LoVo (cell line): ENCODE results near the gene SATL1.
"Not testable (repeated sequence)": the region's sequence is repeated elsewhere in the genome, so short reads cannot be mapped to it uniquely, and the experiment has no call there.

Experiments used
- DNase-seq: peaks from one replicate; pipeline ENCODE4 v3.0.0-alpha.2; 2016; ENCODE audit warnings: low spot score

The SATL1 gene

DNA sequence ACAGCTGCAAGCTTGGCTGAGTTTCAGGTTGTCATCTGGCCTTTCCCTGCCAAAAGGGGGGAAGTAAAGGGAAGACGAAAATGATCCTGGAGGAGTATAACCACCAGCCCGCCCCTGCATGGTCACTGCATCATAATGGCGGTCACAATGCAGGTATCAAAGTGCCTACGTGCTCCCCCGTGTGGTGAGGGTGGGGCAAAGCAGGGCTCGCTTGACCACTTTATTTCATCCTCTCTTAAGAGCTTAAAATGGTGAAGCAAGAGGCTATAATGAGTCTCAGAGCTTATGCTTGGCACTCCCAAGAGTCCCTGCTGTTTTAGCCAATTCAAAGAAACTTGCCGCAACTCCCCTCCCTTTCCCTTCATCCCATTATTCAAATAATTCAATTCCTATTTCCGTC is 134.3 kb downstream of the SATL1 start:
- DNase-seq = no peak

- DNase-seq = no peak
These were observed 135.4 kb downstream of the SATL1 start for GRCh38 chrX:85108165-85108564.

GRCh38 chrX:85107407-85107806 is 136.2 kb downstream of the SATL1 start:
- no peak for DNase-seq

DNA sequence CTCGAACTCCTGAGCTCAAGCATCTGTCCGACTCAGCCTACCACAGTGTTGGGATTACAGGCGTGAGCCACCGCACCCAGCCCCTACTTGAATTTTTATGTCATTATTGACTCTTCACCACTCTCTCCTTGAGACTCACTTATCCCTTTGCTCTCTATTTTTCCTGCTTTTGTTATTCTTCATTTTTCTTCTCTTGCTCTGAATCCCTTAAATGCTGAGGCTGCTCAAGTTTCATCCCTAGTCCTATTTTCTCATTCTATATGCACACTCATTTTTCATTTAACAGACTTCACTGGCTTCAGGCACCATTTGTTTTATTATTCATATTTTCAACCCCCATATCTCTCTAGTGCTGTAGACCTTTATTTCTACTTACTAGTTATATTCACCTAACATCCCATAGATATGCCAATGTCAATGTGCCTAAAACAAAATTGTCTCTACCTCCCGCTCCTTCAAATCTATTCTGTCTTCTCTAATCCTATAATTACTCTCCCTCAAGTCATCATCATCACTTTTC is 154.2 kb downstream of the SATL1 start:
- DNase-seq = no peak

GRCh38 chrX:85084770-85085393 is 158.7 kb downstream of the SATL1 start:
- DNase-seq = peak; percentile 7

- not testable (repeated sequence) for DNase-seq
These were observed 166.3 kb downstream of the SATL1 start for GRCh38 chrX:85077247-85077646.

DNA sequence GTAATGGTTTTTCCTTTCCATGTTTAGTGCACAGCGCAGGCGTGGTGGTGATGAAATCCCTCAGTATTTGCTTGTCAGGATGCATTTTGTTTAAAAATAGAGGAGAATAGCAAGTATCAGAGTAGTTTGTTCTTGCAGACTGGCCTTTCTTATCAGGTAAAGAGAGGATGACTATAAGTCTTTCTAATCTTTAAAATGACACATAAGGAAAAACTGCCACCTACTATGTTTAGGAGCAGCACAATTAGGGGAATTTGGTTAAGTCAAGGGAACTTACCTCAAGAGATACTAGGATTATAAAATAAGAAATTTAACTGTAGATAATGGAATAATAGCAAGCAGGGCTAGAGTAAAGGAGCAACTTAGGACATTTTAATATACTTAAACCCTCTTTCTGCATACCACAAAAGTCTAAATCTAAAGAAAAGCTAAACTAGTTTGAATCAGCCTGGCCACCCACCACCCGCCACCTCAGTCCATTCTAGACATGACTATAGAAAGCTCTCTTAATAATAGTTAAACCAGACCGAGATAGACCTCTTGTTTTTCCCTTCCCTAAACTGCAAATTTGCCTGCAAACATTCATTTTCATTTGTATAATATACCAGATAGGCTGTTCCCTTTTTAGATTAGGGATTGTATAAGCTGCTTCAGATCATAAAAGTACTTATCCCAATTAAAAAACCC is 177.9 kb downstream of the SATL1 start:
- DNase-seq = no peak

DNA sequence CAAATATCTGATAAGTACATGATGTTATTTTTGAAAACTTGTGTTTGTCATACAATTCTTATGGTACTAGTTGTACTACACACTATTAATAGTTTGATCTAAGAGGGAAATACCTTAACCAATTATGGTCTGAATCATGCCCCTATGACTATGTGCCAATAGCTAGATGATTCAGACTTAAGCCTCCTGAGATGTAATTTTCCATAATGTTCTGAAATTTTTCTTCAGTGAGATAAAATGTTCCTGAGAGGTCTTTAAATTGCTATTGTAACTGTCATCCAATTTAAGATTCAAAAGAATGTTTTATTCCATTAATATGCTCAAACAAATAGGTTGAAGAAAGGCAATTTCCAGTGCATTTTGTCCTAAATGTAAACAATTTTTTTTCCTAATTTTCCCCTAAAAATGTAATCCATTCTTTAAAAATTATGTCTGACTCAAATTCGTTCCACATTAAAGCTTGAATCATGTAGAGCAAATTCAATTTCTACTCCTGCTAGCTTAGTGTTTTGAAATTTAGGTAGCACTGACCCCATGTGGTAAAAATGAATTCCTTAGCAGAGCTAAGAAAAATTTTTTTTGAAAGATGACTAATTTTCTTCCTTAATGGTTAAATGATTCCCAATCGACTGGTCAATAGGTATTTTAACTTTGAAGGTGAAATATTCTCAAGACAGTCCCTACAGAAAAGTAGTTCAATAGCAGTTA is 190.8 kb downstream of the SATL1 start:
- no peak for DNase-seq

- no peak for DNase-seq
These were observed 191.4 kb downstream of the SATL1 start for GRCh38 chrX:85052205-85052604.

GRCh38 chrX:85051627-85052026 is 192.0 kb downstream of the SATL1 start:
- no peak for DNase-seq
